Stimulated activated CD8-positive, alpha-beta memory T cell treated with anti-CD3 and anti-CD28 coated beads, Interleukin-2, amount 100 ng/mL, for 48 hours (primary cell): Measurements from ENCODE around the gene C9.
"Not testable (repeated sequence)": the region's sequence is repeated elsewhere in the genome, so short reads cannot be mapped to it uniquely, and the experiment has no call there.

ENCODE experiments used
- DNase-seq, 2 donors: peaks; one replicate each; pipeline ENCODE4 v3.0.0-alpha.2; 2020; ENCODE audit warnings: low read depth in 2 of 2

The C9 gene

DNA sequence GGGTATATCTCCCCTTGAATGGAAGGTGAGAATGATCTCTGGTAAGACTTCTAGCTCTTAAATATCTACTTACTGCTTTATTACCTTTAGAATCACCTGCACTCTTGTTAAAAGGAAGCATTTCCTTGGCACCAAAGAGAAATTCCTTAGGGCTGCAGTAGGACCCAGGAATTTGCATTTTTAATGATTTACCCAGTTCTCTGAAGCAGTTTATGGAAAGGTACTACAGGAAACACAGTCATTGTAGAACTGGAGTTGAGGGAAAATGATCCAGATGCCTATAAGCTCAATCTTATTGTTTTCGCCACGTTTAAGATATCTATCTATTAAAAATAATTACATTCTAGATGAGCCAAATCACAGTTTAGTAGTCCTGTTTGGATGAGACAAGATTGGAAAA is 9.5 kb upstream of the C9 start:
- DNase-seq = no peak

- no peak for DNase-seq
Measured at GRCh38 chr5:39371367-39371635, 7.0 kb upstream of the C9 start.

DNA sequence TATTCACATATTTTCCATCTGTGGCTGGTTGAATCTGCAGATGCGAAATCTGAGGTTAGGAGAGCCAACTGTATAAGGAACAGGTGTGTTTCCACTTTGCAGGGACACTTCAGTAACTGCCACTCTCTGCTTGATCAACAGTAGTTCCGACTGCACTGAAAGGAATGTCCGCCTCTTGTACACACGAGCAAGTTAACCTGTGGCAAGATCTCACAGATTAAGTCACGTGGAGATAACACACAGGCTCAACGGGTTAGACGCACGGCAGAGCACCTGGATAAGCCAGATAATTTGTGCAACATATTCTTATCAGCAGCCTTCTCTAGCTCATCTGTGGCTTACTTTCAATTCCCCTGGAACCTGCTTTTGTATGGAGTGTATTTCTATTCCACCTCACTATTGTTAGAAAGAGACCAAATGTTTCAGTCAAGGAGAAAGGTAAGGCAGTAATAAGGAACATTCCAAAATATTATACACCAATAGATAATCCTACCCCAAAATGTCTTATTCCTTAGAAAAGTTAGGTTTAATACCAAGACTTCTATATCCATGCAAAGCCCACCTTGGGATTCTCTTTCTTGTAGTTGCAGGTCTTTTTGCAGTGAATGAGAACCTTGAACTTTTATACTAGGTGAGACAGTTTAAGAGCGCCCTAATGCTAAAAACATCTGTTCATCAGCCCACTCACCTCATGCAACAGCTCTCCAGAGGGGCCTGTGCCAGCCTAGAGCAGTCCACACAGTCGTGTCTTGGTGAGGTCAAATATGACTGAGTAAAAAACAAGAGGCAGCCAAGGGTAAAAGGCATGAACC is 6.5 kb upstream of the C9 start:
- DNase-seq = no peak

DNA sequence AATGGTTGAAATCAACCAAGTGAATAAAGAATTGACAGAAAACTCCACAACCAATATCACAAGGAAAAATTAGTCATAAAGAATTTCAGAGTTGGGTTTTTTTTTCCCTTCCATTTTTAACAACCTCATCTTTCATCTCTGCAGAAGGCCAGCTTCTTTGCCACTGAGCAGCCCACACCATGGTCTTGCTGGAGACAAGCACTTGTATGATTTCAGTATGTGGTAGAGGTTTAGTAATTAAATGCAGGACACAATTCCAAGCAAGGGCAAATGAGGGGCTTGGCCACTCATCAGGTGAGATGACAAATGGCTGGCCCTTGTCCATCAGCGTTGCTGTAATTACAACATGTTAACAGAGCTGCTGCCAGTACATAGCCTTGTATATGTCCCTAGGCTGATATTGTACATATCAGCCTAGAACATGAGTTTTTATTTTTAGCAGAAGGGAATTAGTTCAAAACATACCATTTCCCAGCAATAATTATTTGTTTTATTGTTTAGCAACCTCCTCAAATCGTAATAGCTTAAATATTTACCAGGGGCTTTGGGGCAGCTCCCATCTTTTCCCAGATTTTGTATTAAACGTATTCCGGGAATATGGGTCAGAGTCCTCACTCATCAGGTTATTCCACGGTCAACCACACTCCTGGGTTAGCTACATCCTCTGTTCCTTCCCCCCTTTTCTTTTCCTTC is 5.0 kb upstream of the C9 start:
- no peak for DNase-seq

GRCh38 chr5:39368116-39368515 is 3.8 kb upstream of the C9 start:
- DNase-seq = no peak

DNA sequence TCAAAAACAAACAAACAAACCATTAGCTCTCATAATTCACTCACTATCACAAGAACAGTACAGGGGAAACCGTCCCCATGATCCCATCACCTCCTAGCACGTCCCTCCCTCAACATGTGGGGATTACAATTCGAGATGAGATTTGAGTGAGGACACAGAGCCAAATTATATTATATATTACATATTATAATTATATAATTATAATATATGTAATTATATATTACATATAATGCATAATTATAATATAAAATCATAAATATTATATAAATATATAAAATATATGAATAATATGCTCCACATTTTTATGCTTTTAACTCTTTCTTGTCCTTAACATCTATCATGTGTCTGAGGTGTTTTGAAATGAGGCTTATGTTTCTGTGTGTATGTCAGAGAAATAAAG is 3.4 kb upstream of the C9 start:
- DNase-seq = no peak

DNA sequence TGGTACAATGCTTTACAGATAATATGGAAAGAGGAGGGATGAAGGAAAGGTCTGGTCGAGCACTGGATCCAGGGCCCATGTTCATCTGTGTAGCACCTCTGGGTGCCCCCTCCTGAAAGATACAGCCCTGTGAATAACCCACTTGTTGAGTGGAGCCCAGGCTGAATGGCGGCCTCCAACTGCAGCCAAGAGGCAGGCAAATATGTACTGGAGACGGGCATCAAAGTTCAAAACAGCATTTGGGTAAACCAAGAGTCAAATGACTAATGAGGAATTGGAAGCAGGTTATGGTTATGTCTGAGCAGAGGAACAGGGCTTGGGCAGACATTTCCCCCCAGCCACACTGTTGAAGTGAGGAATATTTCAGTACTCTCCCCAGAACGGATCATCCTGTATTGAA is 1.1 kb downstream of the C9 start:
- DNase-seq = no peak

- no peak for DNase-seq
Measured at GRCh38 chr5:39362646-39363045, 1.6 kb downstream of the C9 start.

GRCh38 chr5:39361306-39361705 is 3.0 kb downstream of the C9 start:
- no peak for DNase-seq

- DNase-seq = no peak
Measured at GRCh38 chr5:39360471-39361111, 3.7 kb downstream of the C9 start.

DNA sequence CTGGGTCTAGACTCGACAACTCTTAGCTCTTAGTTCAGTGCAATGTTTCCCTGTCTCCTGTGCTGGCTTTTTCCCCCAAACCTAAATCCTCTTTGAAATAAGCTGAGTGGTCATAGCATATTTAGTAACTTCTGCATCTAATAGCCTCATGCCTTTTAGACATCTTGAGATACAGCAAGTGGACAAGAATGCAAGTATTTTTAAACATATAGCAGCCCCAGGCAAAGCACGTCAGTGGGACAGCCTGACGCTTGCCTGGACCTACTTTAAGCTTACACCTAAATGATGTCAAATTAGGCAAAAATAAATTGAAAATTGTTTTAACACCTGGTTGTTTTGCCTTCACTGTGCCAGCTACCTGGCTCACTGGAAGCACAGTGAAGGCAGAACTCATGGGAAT is 8.0 kb downstream of the C9 start:
- DNase-seq = no peak

DNA sequence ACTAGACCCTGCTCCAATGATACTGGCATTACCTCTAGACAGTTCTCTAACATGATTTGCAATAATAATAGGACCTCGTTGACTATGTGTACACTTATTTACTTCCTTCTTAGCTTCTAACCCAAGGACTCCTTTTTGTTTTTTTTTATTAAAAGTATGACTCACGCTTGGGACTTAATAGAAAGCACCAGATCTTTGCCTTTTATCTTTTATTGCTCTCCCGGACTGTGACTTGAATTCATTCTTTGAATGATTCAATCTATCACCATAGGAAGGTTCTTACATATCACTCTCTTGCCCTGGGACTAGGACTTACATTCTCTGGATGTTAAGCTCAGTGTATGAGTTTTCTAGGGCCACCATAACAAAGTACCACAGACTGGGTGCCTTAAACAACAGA is 9.0 kb downstream of the C9 start:
- DNase-seq = no peak

- no peak for DNase-seq
Measured at GRCh38 chr5:39353717-39354399, 10.4 kb downstream of the C9 start.

- no peak for DNase-seq
Measured at GRCh38 chr5:39352951-39353350, 11.3 kb downstream of the C9 start.

GRCh38 chr5:39352170-39352569 is 12.1 kb downstream of the C9 start:
- no peak for DNase-seq

DNA sequence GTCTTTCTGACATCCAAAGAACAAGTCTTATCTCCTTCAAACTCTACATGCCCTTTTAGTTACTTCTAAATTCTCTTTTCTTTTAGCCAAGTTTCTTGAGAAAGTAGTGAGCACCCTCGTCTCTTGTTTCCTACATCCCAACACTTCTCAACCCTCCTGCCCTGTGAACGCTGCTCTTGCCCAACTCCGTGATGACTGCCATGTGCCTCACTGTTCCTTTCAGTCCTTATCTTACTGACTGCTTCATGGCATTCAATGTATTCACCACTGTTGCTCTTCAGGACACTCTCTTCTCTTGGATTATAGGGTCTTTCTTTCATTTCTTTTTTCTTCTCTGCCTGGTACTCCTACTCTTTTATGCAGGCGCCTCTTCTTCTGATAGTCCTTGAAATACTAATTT is 14.8 kb downstream of the C9 start:
- DNase-seq = no peak

GRCh38 chr5:39342460-39342859 is 21.8 kb downstream of the C9 start:
- DNase-seq = no peak

DNA sequence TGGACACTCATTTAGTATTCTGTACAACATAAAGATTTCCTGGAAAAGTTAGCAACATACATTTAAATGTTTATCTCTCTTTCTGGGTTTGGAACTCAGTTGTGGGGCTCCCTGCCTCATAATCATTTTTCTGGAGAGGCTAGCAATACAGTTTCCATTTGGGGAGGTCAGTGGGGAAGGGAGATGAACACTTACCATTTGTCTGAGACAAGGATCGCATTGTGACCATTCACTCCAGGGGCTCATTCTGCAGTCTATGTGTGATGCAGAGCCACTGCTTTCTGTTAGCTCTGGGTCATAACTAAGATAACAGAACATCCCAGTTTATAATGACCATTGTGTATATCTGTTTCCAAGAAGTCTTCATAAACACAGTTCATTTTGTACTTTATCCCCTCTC is 22.4 kb downstream of the C9 start:
- DNase-seq = no peak

- DNase-seq = no peak
Measured at GRCh38 chr5:39340506-39340905, 23.8 kb downstream of the C9 start.

DNA sequence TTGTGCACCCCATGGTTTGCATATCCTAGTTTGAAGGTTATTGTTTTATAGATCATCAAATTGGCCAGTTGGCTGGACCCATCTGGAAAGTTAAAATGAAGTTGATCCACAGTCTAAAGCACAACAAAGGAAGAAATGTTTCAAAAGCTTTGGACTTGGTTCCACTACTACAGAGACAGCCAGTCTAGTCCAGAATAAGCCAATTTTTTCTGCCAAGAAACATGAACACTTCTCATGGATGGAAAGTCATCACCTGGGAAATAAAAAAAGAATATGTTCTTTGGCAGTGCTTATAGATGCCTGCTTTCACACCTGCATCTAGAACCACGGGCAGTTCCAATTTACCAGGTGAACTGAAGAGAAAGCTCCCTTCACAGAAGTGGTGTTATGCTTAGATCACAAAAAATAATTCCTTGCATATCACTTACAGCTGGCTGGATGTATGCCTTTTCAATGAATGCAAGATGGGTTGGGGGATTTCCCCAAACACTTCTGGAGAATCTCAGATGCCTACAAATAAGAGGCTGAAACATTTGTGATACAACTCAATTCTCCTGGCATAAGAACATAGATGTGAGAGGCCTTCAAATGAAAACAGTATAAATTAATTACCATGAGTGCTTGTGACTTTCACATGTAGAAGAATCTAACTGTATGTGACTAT is 26.9 kb downstream of the C9 start:
- no peak for DNase-seq

DNA sequence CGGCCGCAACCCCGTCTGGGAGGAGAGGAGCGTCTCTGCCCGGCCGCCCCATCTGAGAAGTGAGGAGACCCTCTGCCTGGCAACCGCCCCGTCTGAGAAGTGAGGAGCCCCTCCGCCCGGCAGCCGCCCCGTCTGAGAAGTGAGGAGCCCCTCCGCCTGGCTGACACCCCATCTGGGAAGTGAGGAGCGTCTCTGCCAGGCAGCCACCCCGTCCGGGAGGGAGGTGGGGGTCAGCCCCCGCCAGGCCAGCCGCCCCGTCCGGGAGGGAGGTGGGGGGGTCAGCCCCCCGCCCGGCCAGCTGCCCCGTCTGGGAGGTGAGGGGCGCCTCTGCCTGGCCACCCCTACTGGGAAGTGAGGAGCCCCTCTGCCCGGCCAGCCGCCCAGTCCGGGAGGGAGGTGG is 30.0 kb downstream of the C9 start:
- not testable (repeated sequence) for DNase-seq

DNA sequence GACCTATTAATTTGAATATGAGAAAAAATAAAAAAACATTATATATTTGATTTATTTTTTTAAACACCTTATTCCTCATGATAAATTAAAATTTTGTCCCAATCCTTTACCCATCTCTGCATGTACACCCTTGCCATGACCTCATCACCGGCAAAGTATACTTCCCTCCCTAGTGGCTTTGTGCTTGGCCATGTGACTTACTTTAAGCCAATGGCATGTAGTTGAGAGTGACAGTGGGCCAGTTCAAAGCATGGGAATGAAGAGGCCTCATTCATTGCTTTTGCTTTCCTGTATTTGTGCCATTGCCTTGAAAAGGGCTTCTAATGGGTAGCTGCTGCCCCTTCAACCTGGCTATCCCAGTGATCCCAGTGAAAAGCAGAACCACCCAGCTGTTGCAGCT is 31.2 kb downstream of the C9 start:
- no peak for DNase-seq
